ENCODE data around the gene C1S. TPM values are rescaled to one million over a fixed set of nuclear protein-coding genes. Genes with fewer than 3 reads are reported as not detected.

C1S gene
- total and polyA plus RNA-seq, 9 of the 15 experiments (the other 6 are each of a cell fraction or from before 2014, with no cell fraction given), result 0.08 to 0.84 (median 0.27) TPM

- Histone ChIP-seq H3K79me2 (ENCODE audit: control insufficient read depth, insufficient read depth, low read length) (peaks cover under 1% of the 10 kb centered on the region; the same call in 1 of the 3 replicates), H3K4me3 (no peak overlapping the region), H3K4me2 (ENCODE audit: insufficient read depth, low read length) (no peak overlapping the region), H3K36me3 (ENCODE audit: control insufficient read depth, insufficient read depth, low read length) (peaks cover 2% of the 10 kb centered on the region; the same call in 2 of the 3 replicates), H4K20me1 (replicated peaks; ENCODE audit: control insufficient read depth, insufficient read depth, low read length) (no peaks in the 10 kb centered on the region), H3K9me3 (replicated peaks; ENCODE audit: control insufficient read depth, insufficient read depth, low read depth, low read length) (no peaks in the 10 kb centered on the region), H3K27ac (ENCODE audit: extremely low read depth, low read depth, low read length) (no peak overlapping the region), H2AFZ (ENCODE audit: low read depth, low read length) (no peak overlapping the region), H3K27me3 (ENCODE audit: control insufficient read depth in 2 of 2, insufficient read depth in 2 of 2, low read length in 2 of 2) (no peaks in the 10 kb centered on the region), H3K9me1 (ENCODE audit: control insufficient read depth, insufficient read depth, low read length) (no peaks in the 10 kb centered on the region), H3K9ac (ENCODE audit: insufficient read depth in 1 of 2, low read depth in 2 of 2, low read length in 2 of 2) (no peak overlapping the region), H3K4me1 (replicated peaks in 1 of 2; ENCODE audit: control insufficient read depth in 2 of 2, insufficient read depth in 2 of 2, low read length in 2 of 2) (peaks cover 7 to 20% of the 10 kb centered on the region in 2 experiments; a peak in 3 of 5 replicates)
- 76% methylated on average over 6 of the region's 6 CpGs for WGBS (ENCODE audit: insufficient coverage, low coverage, missing lambda C conversion rate)
- ChIA-PET POLR2A (no interaction called here), CTCF (ENCODE audit: low intra/inter-chr PET ratio) (no interaction called here)
- in situ Hi-C loops (cut with MboI), result no loop called here
- FAIRE-seq, result no peak
- BruUV-seq (replicated peaks), result no TSS peak
- intact Hi-C loops (cut with micrococcal nuclease), result no loop called here
- ATAC-seq, result no peak
- DNase-seq (ENCODE audit: extremely low read depth in 1 of 4, low spot score in 3 of 4), result no peak
- peak; percentile 45 for TF ChIP-seq RBM25 (IDR thresholded peaks at IDR 0.05; ENCODE audit: low read depth, low read length, severe bottlenecking)
- no peak for TF ChIP-seq HOMEZ (CRISPR knock-in tag; IDR thresholded peaks at IDR 0.05)
These were observed 54.3 kb downstream of the C1S start for GRCh38 chr12:7114851-7115250.

- in situ Hi-C loops (cut with MboI) (no loop called here), intact Hi-C loops (cut with micrococcal nuclease) (no loop called here)
- H2AFZ ChIP-seq (ENCODE audit: low read depth, low read length), result no peak overlapping the region
- no peaks in the 10 kb centered on the region for H3K79me2 ChIP-seq (ENCODE audit: control insufficient read depth, insufficient read depth, low read length)
- no peaks in the 10 kb centered on the region for H3K9me3 ChIP-seq (replicated peaks; ENCODE audit: control insufficient read depth, insufficient read depth, low read depth, low read length)
- H4K20me1 ChIP-seq (replicated peaks; ENCODE audit: control insufficient read depth, insufficient read depth, low read length), result no peaks in the 10 kb centered on the region
- no TSS peak for BruUV-seq (replicated peaks)
- H3K27ac ChIP-seq (ENCODE audit: extremely low read depth, low read depth, low read length), result no peak overlapping the region
- peak; percentile 26; the same call in 1 of the 2 replicates for TF ChIP-seq TAL1 (IDR thresholded peaks at IDR 0.05)
- TF ChIP-seq VEZF1 (CRISPR knock-in tag; IDR thresholded peaks at IDR 0.05), result no peak
- TF ChIP-seq POLR2AphosphoS5 (IDR thresholded peaks at IDR 0.05; ENCODE audit: control insufficient read depth, insufficient read depth, low read depth, low read length), result no peak
- TF ChIP-seq NR4A1 (CRISPR knock-in tag; IDR thresholded peaks at IDR 0.05), result no peak
- no peak for TF ChIP-seq NR4A1 (tag; IDR thresholded peaks at IDR 0.05)
- no peak for TF ChIP-seq POLR2A (conservative IDR thresholded peaks at IDR 0.05)
- no peak for TF ChIP-seq MTA1 (IDR thresholded peaks at IDR 0.05; ENCODE audit: borderline replicate concordance)
- TF ChIP-seq MEIS2 (IDR thresholded peaks at IDR 0.05; ENCODE audit: partially characterized antibody), result peak; percentile 57
- TF ChIP-seq PKNOX1 (IDR thresholded peaks at IDR 0.05), result peak; percentile 90
- TF ChIP-seq CBFA2T3 (IDR thresholded peaks at IDR 0.05), result peak; percentile 60
- TF ChIP-seq TCF3 (CRISPR knock-in tag; IDR thresholded peaks at IDR 0.05), result peak; percentile 69
- H3K4me2 ChIP-seq (ENCODE audit: insufficient read depth, low read length), result peak overlapping the region; percentile 12; the same call in 1 of the 2 replicates
- peaks cover 2% of the 10 kb centered on the region; the same call in 2 of the 3 replicates for H3K36me3 ChIP-seq (ENCODE audit: control insufficient read depth, insufficient read depth, low read length)
- FAIRE-seq (peak; percentile 72), DNase-seq (ENCODE audit: extremely low read depth in 1 of 4, low spot score in 3 of 4) (peak in 1 of 4 experiments; percentile 44), ATAC-seq (peak; percentile 69)
- ChIA-PET CTCF (ENCODE audit: low intra/inter-chr PET ratio) (no interaction called here), POLR2A (interaction anchor here (1.0 kb wide), 1 partner anchor 12 kb away, joined by 5 read pairs; the partner anchor contains the start of gene RBP5)
- WGBS (ENCODE audit: insufficient coverage, low coverage, missing lambda C conversion rate), result 6% methylated on average over 3 of the region's 3 CpGs
- H3K9ac ChIP-seq (ENCODE audit: insufficient read depth in 1 of 2, low read depth in 2 of 2, low read length in 2 of 2), result no peak overlapping the region
- H3K4me3 ChIP-seq, result no peak overlapping the region
- H3K9me1 ChIP-seq (ENCODE audit: control insufficient read depth, insufficient read depth, low read length), result no peaks in the 10 kb centered on the region
- H3K4me1 ChIP-seq (replicated peaks in 1 of 2; ENCODE audit: control insufficient read depth in 2 of 2, insufficient read depth in 2 of 2, low read length in 2 of 2), result peaks cover 8 to 20% of the 10 kb centered on the region in 2 experiments; a peak in 4 of 5 replicates
- H3K27me3 ChIP-seq (ENCODE audit: control insufficient read depth in 2 of 2, insufficient read depth in 2 of 2, low read length in 2 of 2), result no peaks in the 10 kb centered on the region
These were observed 55.7 kb downstream of the C1S start for GRCh38 chr12:7116196-7116595.

Measured in K562 (cell line).